Measurements from ENCODE around the gene BEST3.

GRCh38 chr12:69739287-69740191 is 40.4 kb upstream of the BEST3 start:
- no peak for TF ChIP-seq POLR2A (IDR thresholded peaks at IDR 0.05; ENCODE audit: extremely low read depth, insufficient read length)
- no peak for TF ChIP-seq CTCF (IDR thresholded peaks at IDR 0.05; ENCODE audit: low read depth, low read length)
- no peak for TF ChIP-seq MAX (IDR thresholded peaks at IDR 0.05; ENCODE audit: low read depth, low read length)
- no peak for TF ChIP-seq MYC (IDR thresholded peaks at IDR 0.05; ENCODE audit: low read depth, low read length)
